Right atrium auricular region (tissue), 2 donors: Measurements from ENCODE around the gene PITPNB. TPM values are rescaled to one million over a fixed set of nuclear protein-coding genes. Genes with fewer than 3 reads are reported as not detected.

Source experiments
- DNase-seq: peaks from one replicate; pipeline ENCODE4 v3.0.0-alpha.2; 2019; ENCODE audit warnings: low spot score
- H3K27ac ChIP-seq, 2 donors: fragments of 200-600 bp; sonication (generic); 1 replicate in 1 of 2; 2 replicates in 1 of 2; pipeline ENCODE4 v1.5.1; 2016 to 2019
- H3K27me3 ChIP-seq, 2 donors: fragments of 200-600 bp; sonication (generic); one replicate each; pipeline versions ENCODE4 v1.5.1 to v1.6.0; 2017 to 2019
- H3K36me3 ChIP-seq: fragments of 200-600 bp; sonication (generic); one replicate; pipeline ENCODE4 v1.5.1; 2016
- H3K4me1 ChIP-seq, 2 donors: fragments of 200-600 bp; sonication (generic); one replicate each; pipeline versions ENCODE4 v1.5.1 to v1.6.0; 2017 to 2019
- H3K4me3 ChIP-seq, 2 donors: fragments of 200-600 bp; sonication (generic); 1 replicate in 1 of 2; 2 replicates in 1 of 2; pipeline ENCODE4 v1.5.1; 2017 to 2019; ENCODE audit warnings: mild to moderate bottlenecking in 1 of 2, moderate library complexity in 1 of 2
- H3K9me3 ChIP-seq, 2 donors: fragments of 200-600 bp; sonication (generic); one replicate each; pipeline ENCODE4 v1.5.1; 2019
- CTCF ChIP-seq, 2 donors: fragments of 200-600 bp; sonication (generic); IDR thresholded peaks; one replicate each; pipeline ENCODE4 v1.5.1; 2019; ENCODE audit warnings: antibody characterized with exemption in 2 of 2
- total RNA-seq, 2 donors: library from RNA; depleted of rRNA; stranded (reverse); fragments of >200 nt; gene quantifications; one replicate each; pipeline ENCODE4 v1.1.0, GENCODE V29; 2016

Gene PITPNB
- total RNA-seq, 2 donors from 2014 or later, result 26.3 to 43.0 TPM

DNA sequence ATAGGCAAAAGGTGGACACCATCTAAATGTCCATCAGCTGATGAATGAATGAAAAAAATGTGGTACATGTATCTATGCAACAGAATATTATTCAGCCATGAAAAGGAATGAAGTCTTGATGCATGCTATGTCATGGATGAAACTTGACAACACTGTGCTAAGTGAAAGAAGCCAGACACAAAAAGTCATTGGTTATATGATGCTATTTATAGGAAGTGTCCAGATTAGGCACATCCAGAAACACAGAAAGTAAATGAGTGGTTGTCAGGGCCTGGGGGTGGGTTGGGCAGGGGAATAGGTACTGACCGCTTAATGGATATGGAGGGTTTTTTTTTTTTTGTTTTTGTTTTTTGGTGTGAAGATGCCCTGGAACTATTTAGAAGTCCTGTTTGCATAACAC lies 95.8 kb downstream of the PITPNB start:
- Histone ChIP-seq H3K9me3 (no peaks in the 10 kb centered on the region), H3K27ac (no peak overlapping the region), H3K4me3 (no peak overlapping the region), H3K36me3 (no peaks in the 10 kb centered on the region), H3K27me3 (no peaks in the 10 kb centered on the region), H3K4me1 (no peaks in the 10 kb centered on the region)
- no peak for DNase-seq
- no peak for TF ChIP-seq CTCF (IDR thresholded peaks at IDR 0.05)

GRCh38 chr22:27820896-27821866 lies 97.9 kb downstream of the PITPNB start:
- Histone ChIP-seq H3K27me3 (no peaks in the 10 kb centered on the region), H3K9me3 (no peaks in the 10 kb centered on the region), H3K4me1 (no peaks in the 10 kb centered on the region), H3K27ac (peak overlapping the region in 1 of 2 donors; percentile 8), H3K4me3 (no peak overlapping the region), H3K36me3 (no peaks in the 10 kb centered on the region)
- DNase-seq, result no peak
- TF ChIP-seq CTCF (IDR thresholded peaks at IDR 0.05), result no peak

- Histone ChIP-seq H3K4me3 (no peak overlapping the region), H3K27ac (no peak overlapping the region), H3K27me3 (no peaks in the 10 kb centered on the region), H3K4me1 (no peaks in the 10 kb centered on the region), H3K36me3 (no peaks in the 10 kb centered on the region), H3K9me3 (no peaks in the 10 kb centered on the region)
- no peak for DNase-seq
- no peak for TF ChIP-seq CTCF (IDR thresholded peaks at IDR 0.05)
Measured at GRCh38 chr22:27816552-27816951, 102.5 kb downstream of the PITPNB start.

- Histone ChIP-seq H3K4me3 (no peak overlapping the region), H3K27me3 (no peaks in the 10 kb centered on the region), H3K9me3 (no peaks in the 10 kb centered on the region), H3K4me1 (no peaks in the 10 kb centered on the region), H3K36me3 (no peaks in the 10 kb centered on the region), H3K27ac (no peak overlapping the region)
- no peak for DNase-seq
- TF ChIP-seq CTCF (IDR thresholded peaks at IDR 0.05), result no peak
Measured at GRCh38 chr22:27815826-27816530, 103.1 kb downstream of the PITPNB start.

- Histone ChIP-seq H3K27me3 (no peaks in the 10 kb centered on the region), H3K36me3 (no peaks in the 10 kb centered on the region), H3K4me3 (no peak overlapping the region), H3K27ac (no peak overlapping the region), H3K9me3 (no peaks in the 10 kb centered on the region), H3K4me1 (peaks cover 0 to 5% of the 10 kb centered on the region in 2 donors)
- no peak for DNase-seq
- TF ChIP-seq CTCF (IDR thresholded peaks at IDR 0.05), result no peak
Measured at GRCh38 chr22:27814993-27815392, 104.1 kb downstream of the PITPNB start.
